Endothelial cell of umbilical vein (primary cell): ENCODE data around the gene TAF4B.

Experiments
- EZH2 ChIP-seq: IDR thresholded peaks from 2 replicates; pipeline ENCODE4 v1.6.1; 2012; ENCODE audit warnings: borderline replicate concordance, low read depth, mild to moderate bottlenecking, moderate library complexity, low read length, inconsistent platforms; ENCODE audit not compliant: severe bottlenecking
- POLR2AphosphoS5 ChIP-seq: IDR thresholded peaks from 2 replicates; pipeline ENCODE4 v1.6.1; 2012; ENCODE audit warnings: low read depth, mild to moderate bottlenecking, control low read depth, low read length, moderate library complexity; ENCODE audit not compliant: insufficient read depth
- TF ChIP-seq, protein P1 (sequence below), 2 donors: IDR thresholded peaks; 1 replicate in 1 of 2; 2 replicates in 1 of 2; pipeline ENCODE4 v1.5.1; 2011; ENCODE audit warnings: low read length in 2 of 2, mild to moderate bottlenecking in 2 of 2, moderate library complexity in 2 of 2, control low read depth in 1 of 2, inconsistent platforms in 1 of 2, low read depth in 1 of 2; ENCODE audit not compliant: insufficient read depth in 1 of 2; ENCODE audit errors: extremely low read depth in 1 of 2

DNA sequence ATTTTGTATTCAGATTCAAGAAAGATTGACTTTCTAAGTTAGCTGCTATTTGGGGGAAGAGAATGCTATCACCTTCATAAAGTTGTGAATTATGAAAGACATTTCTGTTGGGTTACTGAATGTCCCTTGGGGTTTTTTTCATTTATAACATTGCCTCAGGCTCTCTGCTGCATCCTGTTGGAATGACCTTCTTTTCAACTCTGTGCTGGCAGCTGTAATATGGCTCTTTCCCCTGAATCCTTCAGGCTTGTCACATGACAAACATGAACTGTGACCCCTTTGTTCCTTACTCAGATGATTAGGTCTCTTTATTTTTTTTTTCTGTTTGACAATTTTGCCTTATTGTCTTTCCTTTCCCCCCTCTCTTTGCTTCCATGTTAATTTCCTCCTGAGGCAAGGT, 159.8 kb downstream of the TAF4B start:
- TF ChIP-seq, protein P1, sequence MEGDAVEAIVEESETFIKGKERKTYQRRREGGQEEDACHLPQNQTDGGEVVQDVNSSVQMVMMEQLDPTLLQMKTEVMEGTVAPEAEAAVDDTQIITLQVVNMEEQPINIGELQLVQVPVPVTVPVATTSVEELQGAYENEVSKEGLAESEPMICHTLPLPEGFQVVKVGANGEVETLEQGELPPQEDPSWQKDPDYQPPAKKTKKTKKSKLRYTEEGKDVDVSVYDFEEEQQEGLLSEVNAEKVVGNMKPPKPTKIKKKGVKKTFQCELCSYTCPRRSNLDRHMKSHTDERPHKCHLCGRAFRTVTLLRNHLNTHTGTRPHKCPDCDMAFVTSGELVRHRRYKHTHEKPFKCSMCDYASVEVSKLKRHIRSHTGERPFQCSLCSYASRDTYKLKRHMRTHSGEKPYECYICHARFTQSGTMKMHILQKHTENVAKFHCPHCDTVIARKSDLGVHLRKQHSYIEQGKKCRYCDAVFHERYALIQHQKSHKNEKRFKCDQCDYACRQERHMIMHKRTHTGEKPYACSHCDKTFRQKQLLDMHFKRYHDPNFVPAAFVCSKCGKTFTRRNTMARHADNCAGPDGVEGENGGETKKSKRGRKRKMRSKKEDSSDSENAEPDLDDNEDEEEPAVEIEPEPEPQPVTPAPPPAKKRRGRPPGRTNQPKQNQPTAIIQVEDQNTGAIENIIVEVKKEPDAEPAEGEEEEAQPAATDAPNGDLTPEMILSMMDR (IDR thresholded peaks at IDR 0.05; ENCODE audit: extremely low read depth in 1 of 2, insufficient read depth in 1 of 2, low read depth in 1 of 2, low read length in 2 of 2), result no peak
- TF ChIP-seq POLR2AphosphoS5 (no peak), EZH2 (no peak)
